HCT116 (cell line): ENCODE results near the gene SH2D7.

Source experiments
- POLR2A ChIP-seq: IDR thresholded peaks from 2 replicates; pipeline ENCODE4 v1.7.0; 2011; ENCODE audit warnings: borderline replicate concordance; ENCODE audit not compliant: insufficient read depth, insufficient read length; ENCODE audit errors: extremely low read depth
- POLR2AphosphoS5 ChIP-seq: IDR thresholded peaks from 2 replicates; pipeline ENCODE4 v1.6.1; 2011; ENCODE audit warnings: mild to moderate bottlenecking, low read depth, low read length, moderate library complexity
- SIN3A ChIP-seq: IDR thresholded peaks from 2 replicates; pipeline ENCODE4 v1.6.1; 2012; ENCODE audit warnings: low read depth
- TF ChIP-seq, protein P1 (sequence below), 3 experiments: fragments of 200-600 bp in 1 of 3; sonication (generic) in 1 of 3; IDR thresholded peaks in 2 of 3; conservative IDR thresholded peaks in 1 of 3; 2 replicates each; pipeline ENCODE4 v1.5.1; 2012 to 2017; ENCODE audit warnings: low read depth in 2 of 3, low read length in 2 of 3, antibody characterized with exemption in 1 of 3, borderline replicate concordance in 1 of 3, control low read depth in 1 of 3, mild to moderate bottlenecking in 1 of 3, mixed read lengths in 1 of 3, mixed run types in 1 of 3, moderate library complexity in 1 of 3; ENCODE audit not compliant: insufficient read depth in 1 of 3
- TF ChIP-seq, protein P2 (sequence below): IDR thresholded peaks from 2 replicates; pipeline ENCODE4 v1.6.1; 2012; ENCODE audit warnings: low read depth
- TF ChIP-seq, protein P3 (sequence below): IDR thresholded peaks from 2 replicates; pipeline ENCODE4 v1.6.1; 2011; ENCODE audit warnings: mild to moderate bottlenecking, low read length, moderate library complexity; ENCODE audit not compliant: insufficient replicate concordance; ENCODE audit errors: extremely low read depth

DNA sequence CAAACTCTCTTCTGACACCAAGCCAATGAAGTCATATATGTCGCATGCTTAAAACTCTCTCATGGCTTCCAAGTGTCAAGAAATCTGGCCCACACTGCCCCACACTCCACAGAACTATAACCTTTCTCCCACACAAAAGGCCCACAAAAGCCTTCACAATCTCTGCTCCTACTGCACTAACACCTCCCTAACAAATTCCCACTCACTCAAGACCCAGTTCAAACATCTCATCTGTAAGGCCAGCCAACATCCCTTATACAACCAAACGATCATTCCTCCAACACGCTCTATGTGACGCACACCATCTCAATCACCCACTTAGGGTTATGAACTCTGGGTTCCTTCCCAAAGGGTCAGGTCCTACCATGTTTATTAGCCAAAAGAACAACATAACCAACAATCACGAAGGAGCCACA lies 28.4 kb upstream of the SH2D7 start:
- TF ChIP-seq, protein P1, sequence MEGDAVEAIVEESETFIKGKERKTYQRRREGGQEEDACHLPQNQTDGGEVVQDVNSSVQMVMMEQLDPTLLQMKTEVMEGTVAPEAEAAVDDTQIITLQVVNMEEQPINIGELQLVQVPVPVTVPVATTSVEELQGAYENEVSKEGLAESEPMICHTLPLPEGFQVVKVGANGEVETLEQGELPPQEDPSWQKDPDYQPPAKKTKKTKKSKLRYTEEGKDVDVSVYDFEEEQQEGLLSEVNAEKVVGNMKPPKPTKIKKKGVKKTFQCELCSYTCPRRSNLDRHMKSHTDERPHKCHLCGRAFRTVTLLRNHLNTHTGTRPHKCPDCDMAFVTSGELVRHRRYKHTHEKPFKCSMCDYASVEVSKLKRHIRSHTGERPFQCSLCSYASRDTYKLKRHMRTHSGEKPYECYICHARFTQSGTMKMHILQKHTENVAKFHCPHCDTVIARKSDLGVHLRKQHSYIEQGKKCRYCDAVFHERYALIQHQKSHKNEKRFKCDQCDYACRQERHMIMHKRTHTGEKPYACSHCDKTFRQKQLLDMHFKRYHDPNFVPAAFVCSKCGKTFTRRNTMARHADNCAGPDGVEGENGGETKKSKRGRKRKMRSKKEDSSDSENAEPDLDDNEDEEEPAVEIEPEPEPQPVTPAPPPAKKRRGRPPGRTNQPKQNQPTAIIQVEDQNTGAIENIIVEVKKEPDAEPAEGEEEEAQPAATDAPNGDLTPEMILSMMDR (IDR thresholded peaks at IDR 0.05 in 2 of 3, conservative IDR thresholded peaks at IDR 0.05 in 1 of 3; ENCODE audit: borderline replicate concordance in 1 of 3, insufficient read depth in 1 of 3, low read depth in 2 of 3, low read length in 2 of 3): no peak
- TF ChIP-seq, protein P2, sequence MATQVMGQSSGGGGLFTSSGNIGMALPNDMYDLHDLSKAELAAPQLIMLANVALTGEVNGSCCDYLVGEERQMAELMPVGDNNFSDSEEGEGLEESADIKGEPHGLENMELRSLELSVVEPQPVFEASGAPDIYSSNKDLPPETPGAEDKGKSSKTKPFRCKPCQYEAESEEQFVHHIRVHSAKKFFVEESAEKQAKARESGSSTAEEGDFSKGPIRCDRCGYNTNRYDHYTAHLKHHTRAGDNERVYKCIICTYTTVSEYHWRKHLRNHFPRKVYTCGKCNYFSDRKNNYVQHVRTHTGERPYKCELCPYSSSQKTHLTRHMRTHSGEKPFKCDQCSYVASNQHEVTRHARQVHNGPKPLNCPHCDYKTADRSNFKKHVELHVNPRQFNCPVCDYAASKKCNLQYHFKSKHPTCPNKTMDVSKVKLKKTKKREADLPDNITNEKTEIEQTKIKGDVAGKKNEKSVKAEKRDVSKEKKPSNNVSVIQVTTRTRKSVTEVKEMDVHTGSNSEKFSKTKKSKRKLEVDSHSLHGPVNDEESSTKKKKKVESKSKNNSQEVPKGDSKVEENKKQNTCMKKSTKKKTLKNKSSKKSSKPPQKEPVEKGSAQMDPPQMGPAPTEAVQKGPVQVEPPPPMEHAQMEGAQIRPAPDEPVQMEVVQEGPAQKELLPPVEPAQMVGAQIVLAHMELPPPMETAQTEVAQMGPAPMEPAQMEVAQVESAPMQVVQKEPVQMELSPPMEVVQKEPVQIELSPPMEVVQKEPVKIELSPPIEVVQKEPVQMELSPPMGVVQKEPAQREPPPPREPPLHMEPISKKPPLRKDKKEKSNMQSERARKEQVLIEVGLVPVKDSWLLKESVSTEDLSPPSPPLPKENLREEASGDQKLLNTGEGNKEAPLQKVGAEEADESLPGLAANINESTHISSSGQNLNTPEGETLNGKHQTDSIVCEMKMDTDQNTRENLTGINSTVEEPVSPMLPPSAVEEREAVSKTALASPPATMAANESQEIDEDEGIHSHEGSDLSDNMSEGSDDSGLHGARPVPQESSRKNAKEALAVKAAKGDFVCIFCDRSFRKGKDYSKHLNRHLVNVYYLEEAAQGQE: no peak
- TF ChIP-seq POLR2A (no peak), POLR2AphosphoS5 (no peak), SIN3A (no peak)
- TF ChIP-seq, protein P3, sequence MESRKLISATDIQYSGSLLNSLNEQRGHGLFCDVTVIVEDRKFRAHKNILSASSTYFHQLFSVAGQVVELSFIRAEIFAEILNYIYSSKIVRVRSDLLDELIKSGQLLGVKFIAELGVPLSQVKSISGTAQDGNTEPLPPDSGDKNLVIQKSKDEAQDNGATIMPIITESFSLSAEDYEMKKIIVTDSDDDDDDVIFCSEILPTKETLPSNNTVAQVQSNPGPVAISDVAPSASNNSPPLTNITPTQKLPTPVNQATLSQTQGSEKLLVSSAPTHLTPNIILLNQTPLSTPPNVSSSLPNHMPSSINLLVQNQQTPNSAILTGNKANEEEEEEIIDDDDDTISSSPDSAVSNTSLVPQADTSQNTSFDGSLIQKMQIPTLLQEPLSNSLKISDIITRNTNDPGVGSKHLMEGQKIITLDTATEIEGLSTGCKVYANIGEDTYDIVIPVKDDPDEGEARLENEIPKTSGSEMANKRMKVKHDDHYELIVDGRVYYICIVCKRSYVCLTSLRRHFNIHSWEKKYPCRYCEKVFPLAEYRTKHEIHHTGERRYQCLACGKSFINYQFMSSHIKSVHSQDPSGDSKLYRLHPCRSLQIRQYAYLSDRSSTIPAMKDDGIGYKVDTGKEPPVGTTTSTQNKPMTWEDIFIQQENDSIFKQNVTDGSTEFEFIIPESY: no peak
